ENCODE data around the gene CC2D2A.

DNA sequence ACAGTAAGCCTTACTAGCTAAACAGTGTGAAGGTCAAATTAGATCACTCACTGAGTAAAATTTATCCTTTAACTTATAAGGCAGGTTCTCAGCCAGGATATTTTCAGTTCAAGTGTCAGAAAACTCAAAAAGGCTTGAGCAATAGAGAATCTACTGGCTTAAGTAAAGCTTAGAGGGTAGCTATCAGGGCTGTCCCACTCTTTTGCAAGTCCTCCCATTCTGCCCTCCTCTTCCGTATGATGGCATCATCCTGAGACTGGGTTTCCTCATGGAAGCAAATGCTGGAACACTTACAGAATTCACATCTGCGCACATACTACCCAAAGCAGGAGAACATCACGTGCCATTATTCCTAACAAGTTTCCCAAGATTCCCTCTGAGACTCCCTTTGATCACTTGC is 130.5 kb downstream of the CC2D2A start:
- TF ChIP-seq POLR2A (IDR thresholded peaks at IDR 0.05; ENCODE audit: low read length) (no peak), GATA1 (IDR thresholded peaks at IDR 0.05; ENCODE audit: low read depth, low read length) (no peak)
